Keratinocyte (primary cell): ENCODE results near the gene KIAA0825.

Source experiments
- CTCF ChIP-seq, 3 experiments: IDR thresholded peaks in 1 of 3; conservative IDR thresholded peaks in 1 of 3; optimal IDR thresholded peaks in 1 of 3; 2 replicates in 2 of 3; 3 replicates in 1 of 3; pipeline versions ENCODE3 to v1.5.1; 2011; ENCODE audit warnings: low read length in 3 of 3, mild to moderate bottlenecking in 3 of 3, moderate library complexity in 2 of 3, control low read depth in 1 of 3, inconsistent platforms in 1 of 3; ENCODE audit not compliant: insufficient read depth in 2 of 3; ENCODE audit errors: extremely low read depth in 1 of 3
- EZH2 ChIP-seq: IDR thresholded peaks from one replicate; pipeline ENCODE4 v1.6.1; 2012; ENCODE audit warnings: inconsistent platforms, mild to moderate bottlenecking, low read length, moderate library complexity

- no peak for TF ChIP-seq CTCF (optimal IDR thresholded peaks at IDR 0.05 in 1 of 3, IDR thresholded peaks at IDR 0.05 in 1 of 3, conservative IDR thresholded peaks at IDR 0.05 in 1 of 3; ENCODE audit: extremely low read depth in 1 of 3, insufficient read depth in 2 of 3, low read length in 3 of 3)
- TF ChIP-seq EZH2, result no peak
These were observed 400.7 kb downstream of the KIAA0825 start for GRCh38 chr5:94217745-94218144.
